Central memory CD8-positive, alpha-beta T cell (primary cell): ENCODE results near the gene TWNK.
A peak's percentile ranks its signal among the peaks of the same experiment; 100 is the strongest.

ENCODE experiments used
- ATAC-seq: fragments of 150-1000 bp; cut with Tn5 transposase; replicated peaks from 2 replicates; pipeline ENCODE4 v1.10.0; 2022; ENCODE audit warnings: mild to moderate bottlenecking, moderate FRiP score, moderate number of reproducible peaks; ENCODE audit not compliant: poor library complexity, severe bottlenecking; ENCODE audit errors: extremely low read depth
- DNase-seq, 2 donors: peaks; one replicate each; pipeline ENCODE4 v3.0.0; 2021; ENCODE audit warnings: low spot score in 2 of 2
- H3K27ac Mint-ChIP-seq: one replicate; pipeline ENCODE4 v1.8.0; 2022; ENCODE audit warnings: low read depth, mild to moderate bottlenecking, moderate library complexity, mixed read lengths
- H3K27me3 Mint-ChIP-seq: one replicate; pipeline ENCODE4 v1.8.0; 2022; ENCODE audit warnings: mixed read lengths
- H3K36me3 Mint-ChIP-seq: one replicate; pipeline ENCODE4 v1.8.0; 2022; ENCODE audit warnings: mild to moderate bottlenecking, moderate library complexity, mixed read lengths; ENCODE audit not compliant: insufficient read depth
- H3K4me1 Mint-ChIP-seq: one replicate; pipeline ENCODE4 v1.8.0; 2022; ENCODE audit warnings: mixed read lengths
- H3K4me3 Mint-ChIP-seq: one replicate; pipeline ENCODE4 v1.8.0; 2022; ENCODE audit warnings: mild to moderate bottlenecking, moderate library complexity, mixed read lengths
- H3K9me3 Mint-ChIP-seq: one replicate; pipeline ENCODE4 v1.8.0; 2022; ENCODE audit warnings: mixed read lengths

The TWNK gene

DNA sequence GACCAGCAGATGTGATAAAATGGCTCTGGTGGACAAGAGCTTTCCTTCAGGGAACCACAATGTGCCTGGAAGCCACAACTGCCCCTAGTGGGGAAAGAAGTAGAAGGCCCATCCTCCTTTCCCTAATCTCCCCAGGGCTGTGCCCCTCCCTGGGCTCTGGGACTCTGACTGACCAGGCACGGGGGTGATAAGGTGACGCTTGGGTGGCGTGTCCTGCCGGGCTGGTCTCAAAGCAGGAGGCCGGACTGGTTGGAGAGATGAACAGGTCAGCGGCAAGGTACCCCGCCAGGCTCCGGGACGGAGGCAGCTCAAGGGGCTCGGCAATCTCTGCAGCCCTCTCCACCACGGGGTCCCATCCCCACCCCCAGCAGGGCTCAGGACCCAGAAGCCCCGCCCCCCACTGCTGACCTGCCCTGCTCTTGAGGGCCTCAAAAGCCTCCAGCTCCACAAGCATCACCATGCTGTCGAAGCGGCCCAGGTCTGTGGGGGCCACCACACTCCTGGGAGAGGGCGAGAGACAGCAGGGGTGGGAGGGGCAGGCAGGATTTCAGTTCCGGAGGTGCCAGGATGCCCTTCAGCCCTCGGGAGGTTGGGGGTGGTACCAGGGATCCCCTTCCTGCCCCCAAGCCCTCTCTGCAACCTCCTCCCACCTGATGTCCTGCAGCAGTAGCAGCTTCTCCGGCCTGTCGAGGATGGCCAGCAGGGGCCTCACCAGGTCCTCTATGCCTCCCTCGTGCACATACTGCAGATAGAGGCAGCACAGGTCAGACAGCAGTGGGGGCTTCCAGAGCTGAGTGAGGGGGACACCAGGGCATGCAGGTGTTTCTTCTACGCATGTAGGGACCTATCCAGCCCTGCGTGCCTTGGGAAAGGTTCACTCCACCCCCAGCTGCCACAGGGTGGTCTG, 24.4 kb downstream of the TWNK start:
- ATAC-seq: no peak
- H3K27ac Mint-ChIP-seq: no peak overlapping the region
- H3K36me3 Mint-ChIP-seq: peaks cover 3% of the 10 kb centered on the region
- H3K9me3 Mint-ChIP-seq: no peaks in the 10 kb centered on the region
- H3K4me3 Mint-ChIP-seq: no peak overlapping the region
- peaks cover 20% of the 10 kb centered on the region for H3K27me3 Mint-ChIP-seq
- no peak for DNase-seq
- peaks cover 21% of the 10 kb centered on the region for H3K4me1 Mint-ChIP-seq

DNA sequence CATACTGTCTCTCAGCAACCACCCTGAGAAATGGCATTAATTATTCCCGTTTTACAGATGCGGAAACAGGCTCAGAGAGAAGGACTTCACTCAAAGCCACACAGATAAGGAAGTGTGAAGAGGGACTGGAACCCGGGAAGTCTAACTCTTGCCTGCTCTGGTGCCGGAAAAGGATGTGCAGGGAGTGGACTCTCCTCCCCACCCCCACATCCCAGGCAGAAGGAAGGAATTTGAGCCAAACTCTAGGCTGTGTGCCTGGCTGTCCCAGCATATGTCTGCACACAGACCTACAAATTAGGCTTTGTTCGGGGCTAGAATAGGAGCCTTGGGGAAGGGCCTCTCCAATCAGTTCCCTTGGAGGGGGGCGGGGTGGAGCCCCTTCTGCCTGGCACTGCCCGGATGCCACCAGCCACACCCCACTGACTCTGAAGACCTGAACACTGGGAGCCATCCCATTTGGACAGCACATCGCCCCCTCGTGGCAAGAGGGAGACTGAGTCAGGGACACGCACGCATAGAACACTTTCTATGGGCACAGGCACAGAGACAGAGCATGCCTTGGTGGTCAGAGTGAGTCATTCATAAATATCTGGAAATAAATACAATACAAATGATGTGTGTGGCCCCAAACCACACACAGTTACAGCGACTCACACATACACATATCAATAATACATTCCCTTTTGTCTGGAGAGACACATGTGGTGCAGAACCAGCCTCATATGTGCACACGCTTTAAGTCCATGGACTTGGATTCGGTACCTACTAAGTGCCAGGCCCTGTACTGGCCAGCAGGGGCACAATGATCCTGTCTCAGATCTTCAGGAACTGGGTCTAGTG, 25.4 kb downstream of the TWNK start:
- ATAC-seq (peak; percentile 92), DNase-seq (peak; percentile 51 to 60)
- no peaks in the 10 kb centered on the region for H3K9me3 Mint-ChIP-seq
- peaks cover 3% of the 10 kb centered on the region for H3K36me3 Mint-ChIP-seq
- H3K27ac Mint-ChIP-seq: peak overlapping the region; percentile 16
- no peak overlapping the region for H3K4me3 Mint-ChIP-seq
- H3K27me3 Mint-ChIP-seq: peaks cover 30% of the 10 kb centered on the region
- peaks cover 21% of the 10 kb centered on the region for H3K4me1 Mint-ChIP-seq

DNA sequence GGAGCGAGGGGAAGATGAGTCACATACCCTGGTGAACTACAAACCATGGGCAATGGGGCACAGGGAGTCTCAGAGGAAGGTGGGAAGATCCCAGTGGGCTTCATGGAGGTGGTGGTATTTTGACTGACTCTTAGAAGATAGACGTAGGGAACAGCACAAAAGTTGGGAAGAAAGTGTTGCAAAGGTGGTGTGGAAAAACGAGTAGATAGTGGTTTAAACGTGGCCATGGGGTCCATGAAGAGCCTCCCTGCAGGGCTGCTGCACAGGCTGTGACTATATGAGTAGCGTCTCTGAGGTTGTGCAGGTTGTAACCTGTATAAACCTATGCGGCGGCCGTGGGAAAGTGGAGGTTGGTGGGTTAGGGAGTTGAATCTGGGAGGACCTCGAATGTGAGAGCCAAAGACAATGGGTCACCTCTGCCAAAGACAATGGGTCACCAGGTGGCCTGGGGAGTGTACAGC, 26.1 kb downstream of the TWNK start:
- peaks cover 3% of the 10 kb centered on the region for H3K36me3 Mint-ChIP-seq
- H3K27me3 Mint-ChIP-seq: peaks cover 37% of the 10 kb centered on the region
- peaks cover 21% of the 10 kb centered on the region for H3K4me1 Mint-ChIP-seq
- no peak overlapping the region for H3K4me3 Mint-ChIP-seq
- no peak for ATAC-seq
- H3K9me3 Mint-ChIP-seq: no peaks in the 10 kb centered on the region
- DNase-seq: no peak
- peak overlapping the region; percentile 16 for H3K27ac Mint-ChIP-seq

DNA sequence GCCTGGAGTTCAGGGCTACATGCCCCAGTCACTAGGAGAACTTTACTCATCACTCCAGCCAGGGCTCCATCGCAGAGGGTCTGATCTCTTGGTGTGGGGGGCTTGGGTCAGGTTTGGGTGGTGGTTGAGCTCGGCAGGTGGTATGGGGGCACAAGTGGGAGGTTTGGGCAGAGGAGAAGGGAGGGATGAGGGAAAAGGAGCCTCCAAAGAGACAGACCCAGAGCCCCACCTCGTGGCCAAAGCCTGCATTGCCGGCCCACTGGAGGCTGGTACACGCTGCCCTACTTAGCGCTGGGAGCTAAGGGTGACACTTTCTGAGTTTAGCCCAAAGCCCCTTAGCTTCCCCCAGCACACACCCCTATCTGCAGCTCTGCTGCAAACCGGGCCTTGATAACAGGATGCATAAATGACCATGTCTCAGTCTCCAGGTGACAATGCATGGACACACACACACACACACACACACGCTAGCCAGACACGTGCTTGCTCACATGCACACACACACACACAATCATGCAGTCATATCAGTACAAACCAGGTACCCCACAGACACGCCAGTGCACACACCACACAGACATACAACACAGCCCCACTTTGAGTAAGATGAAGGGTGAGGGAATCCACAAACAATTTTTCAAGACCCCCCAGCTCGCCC, 27.0 kb downstream of the TWNK start:
- H3K36me3 Mint-ChIP-seq: peaks cover 3% of the 10 kb centered on the region
- no peak for ATAC-seq

DNA sequence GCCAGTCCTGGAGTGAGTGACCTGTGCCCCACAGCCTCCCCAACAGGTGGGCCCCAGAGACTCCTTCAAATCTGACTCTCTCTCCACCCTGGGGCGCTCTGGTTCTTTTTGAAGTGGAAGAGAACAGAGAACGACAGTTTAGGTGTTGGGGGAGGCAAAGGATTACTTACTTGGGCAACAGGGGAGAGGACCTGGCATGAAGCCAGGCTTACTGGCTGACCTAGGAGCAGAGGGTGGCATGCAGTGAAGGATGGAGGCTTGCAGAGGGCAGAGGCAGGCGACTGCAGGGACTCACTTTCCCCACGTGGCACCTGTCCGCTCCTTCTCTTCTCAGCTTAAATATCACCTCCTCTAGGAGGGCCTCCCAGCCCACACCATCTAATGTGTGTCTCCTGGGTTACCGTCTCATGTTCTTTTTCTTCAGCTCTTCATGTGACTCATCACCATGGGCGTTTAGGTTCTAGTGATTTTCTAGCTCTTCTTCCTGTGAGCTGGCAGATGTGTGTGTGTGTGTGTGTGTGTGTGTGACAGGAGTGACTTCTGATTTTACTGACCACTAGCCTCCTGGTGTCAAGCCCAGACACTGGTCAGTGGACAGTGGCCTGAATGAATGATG, 27.7 kb downstream of the TWNK start:
- no peak for ATAC-seq
- H3K4me3 Mint-ChIP-seq: no peak overlapping the region
- H3K9me3 Mint-ChIP-seq: no peaks in the 10 kb centered on the region
- DNase-seq: no peak
- peaks cover 21% of the 10 kb centered on the region for H3K4me1 Mint-ChIP-seq
- no peak overlapping the region for H3K27ac Mint-ChIP-seq
- peaks cover 52% of the 10 kb centered on the region for H3K27me3 Mint-ChIP-seq
- H3K36me3 Mint-ChIP-seq: peaks cover 3% of the 10 kb centered on the region

More for the DNA sequence above, 27.0 kb downstream of the TWNK start:
- Mint-ChIP-seq H3K27me3 (peaks cover 46% of the 10 kb centered on the region), H3K9me3 (no peaks in the 10 kb centered on the region), H3K4me3 (no peak overlapping the region), H3K27ac (no peak overlapping the region), H3K4me1 (peaks cover 21% of the 10 kb centered on the region)
- DNase-seq: peak; percentile 47 to 74

DNA sequence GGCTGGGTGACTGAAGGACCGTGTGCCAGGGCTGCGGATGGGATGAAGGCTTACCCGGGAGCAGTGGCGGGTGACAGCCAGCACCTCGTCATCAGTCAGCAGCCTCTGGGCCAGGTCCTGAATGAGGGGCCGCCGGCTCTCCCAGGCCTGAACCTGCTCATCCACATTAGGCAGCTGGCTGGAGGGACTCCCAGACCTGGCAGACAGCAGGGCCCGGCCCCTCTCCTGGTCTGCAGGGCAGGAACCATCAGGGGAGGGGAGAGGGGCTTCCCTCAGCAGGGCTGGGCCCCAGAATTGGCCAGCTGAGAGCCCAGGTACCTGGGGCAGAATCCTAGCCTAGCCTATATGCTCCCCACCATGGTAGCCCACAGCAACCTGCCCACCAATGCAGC, 28.2 kb downstream of the TWNK start:
- Mint-ChIP-seq H3K9me3 (no peaks in the 10 kb centered on the region), H3K27ac (no peak overlapping the region), H3K4me3 (no peak overlapping the region), H3K27me3 (peaks cover 56% of the 10 kb centered on the region), H3K4me1 (peaks cover 21% of the 10 kb centered on the region), H3K36me3 (peaks cover 3% of the 10 kb centered on the region)
- DNase-seq (no peak), ATAC-seq (no peak)

DNA sequence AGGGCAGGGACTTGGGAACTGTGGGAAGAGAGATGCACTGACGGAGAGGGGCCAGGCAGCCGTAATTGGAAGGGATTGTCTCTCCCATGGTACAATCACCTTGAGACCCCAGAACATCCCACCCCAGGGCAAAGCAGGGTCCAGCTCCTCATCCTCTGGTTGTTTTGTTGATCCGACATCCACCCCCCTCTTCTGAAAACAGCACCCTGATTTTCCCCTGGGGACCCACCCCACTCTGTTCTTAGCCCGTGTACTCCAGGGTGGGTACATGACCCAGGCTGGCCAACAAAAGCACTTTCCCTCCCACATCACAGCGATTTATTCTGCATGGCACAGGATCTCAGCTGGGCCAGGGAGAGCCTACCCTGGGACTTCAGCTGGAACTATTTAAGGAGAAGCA, 29.5 kb downstream of the TWNK start:
- Mint-ChIP-seq H3K27ac (no peak overlapping the region), H3K9me3 (no peaks in the 10 kb centered on the region), H3K27me3 (peaks cover 68% of the 10 kb centered on the region), H3K36me3 (peaks cover 3% of the 10 kb centered on the region), H3K4me3 (no peak overlapping the region), H3K4me1 (peaks cover 21% of the 10 kb centered on the region)
- ATAC-seq (no peak), DNase-seq (no peak)

DNA sequence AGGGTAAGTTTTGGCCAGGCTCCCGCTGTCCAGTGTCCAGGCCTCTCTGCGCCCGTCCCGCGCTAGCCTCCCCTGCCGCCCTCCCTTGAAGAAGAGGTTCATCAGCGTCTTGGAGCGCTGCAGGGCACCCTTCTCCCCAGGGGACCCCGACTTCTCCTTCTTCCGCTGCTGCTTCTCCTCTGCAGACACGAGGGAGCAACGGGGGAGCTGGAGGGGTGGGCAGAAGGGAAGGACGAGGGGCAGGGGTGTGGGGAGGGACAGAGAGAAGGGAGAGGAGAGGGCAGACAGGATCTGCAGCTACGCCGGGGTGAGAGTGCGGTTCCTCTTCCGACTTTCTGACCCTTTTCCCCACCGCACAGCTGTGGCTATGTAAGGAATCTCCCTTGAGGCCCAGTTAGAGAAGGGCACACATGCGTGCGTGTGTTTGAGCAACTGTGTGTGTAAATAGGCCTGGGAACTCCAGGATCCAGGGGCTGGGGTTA, 30.8 kb downstream of the TWNK start:
- peaks cover 73% of the 10 kb centered on the region for H3K27me3 Mint-ChIP-seq
- no peak overlapping the region for H3K27ac Mint-ChIP-seq
- peaks cover 3% of the 10 kb centered on the region for H3K36me3 Mint-ChIP-seq
- no peaks in the 10 kb centered on the region for H3K9me3 Mint-ChIP-seq
- ATAC-seq: no peak
- no peak overlapping the region for H3K4me3 Mint-ChIP-seq
- no peak for DNase-seq
- H3K4me1 Mint-ChIP-seq: peaks cover 14% of the 10 kb centered on the region

DNA sequence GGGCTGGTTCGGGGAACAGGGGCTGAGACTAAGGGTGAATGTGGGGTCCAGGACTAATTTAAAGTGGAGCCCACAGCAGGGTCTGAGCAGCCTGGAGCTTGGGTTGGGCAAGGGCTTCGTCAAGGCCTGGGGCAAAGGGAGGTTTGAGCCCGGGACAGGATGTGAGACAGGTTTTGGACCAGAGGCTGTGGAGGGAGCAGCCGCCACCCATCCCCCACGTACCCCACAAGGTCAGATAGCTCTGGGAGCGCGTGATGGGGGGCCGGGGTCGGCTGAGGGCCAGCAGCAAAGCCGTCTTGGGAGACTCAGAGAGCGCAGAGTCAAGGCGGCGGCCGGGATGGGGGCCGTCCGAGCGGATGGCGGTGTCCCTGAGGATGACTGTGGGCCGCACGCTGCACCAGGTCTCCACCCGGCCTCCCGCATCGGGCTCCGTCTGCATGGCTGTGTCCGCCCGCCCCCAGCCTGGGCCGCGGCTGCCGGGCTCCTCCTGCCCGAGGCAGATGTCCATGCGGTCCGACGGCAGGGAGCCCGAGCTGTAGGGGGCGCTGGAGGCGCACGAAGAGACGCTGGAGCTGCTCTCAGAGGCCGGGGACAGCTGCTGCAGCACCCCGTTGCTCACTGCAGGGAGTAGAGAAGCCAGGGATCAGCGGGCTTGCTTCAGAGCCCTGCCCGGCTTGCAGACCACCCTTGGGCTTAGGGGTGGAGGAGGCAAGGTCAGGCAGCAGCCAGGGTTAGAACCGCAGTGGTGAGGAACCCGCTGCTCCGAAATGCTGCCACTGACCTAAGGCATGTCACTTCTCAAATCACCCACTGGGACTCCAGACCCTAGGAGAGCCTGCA, 31.5 kb downstream of the TWNK start:
- no peaks in the 10 kb centered on the region for H3K9me3 Mint-ChIP-seq
- no peak overlapping the region for H3K27ac Mint-ChIP-seq
- H3K36me3 Mint-ChIP-seq: peaks cover 3% of the 10 kb centered on the region
- peaks cover 9% of the 10 kb centered on the region for H3K4me1 Mint-ChIP-seq
- H3K4me3 Mint-ChIP-seq: no peak overlapping the region
- H3K27me3 Mint-ChIP-seq: peaks cover 73% of the 10 kb centered on the region
- ATAC-seq (peak; percentile 73), DNase-seq (peak; percentile 49 to 54)

DNA sequence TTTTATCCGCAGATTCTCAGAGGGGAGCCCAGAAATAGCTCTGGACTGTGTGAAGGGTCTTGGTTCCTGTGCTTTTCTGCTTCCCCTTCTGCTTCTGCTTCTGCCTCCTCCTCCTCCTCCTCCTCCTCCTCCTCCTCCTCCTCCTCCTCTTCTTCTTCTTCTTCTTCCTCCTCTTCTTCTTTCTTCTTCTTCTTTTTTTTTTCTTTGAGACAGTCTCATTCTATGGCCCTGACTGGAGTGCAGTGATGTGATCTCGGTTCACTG, 32.0 kb downstream of the TWNK start:
- peaks cover 2% of the 10 kb centered on the region for H3K36me3 Mint-ChIP-seq
- no peak overlapping the region for H3K27ac Mint-ChIP-seq
- ATAC-seq: no peak
- no peaks in the 10 kb centered on the region for H3K9me3 Mint-ChIP-seq
- peaks cover 4% of the 10 kb centered on the region for H3K4me1 Mint-ChIP-seq
- H3K4me3 Mint-ChIP-seq: no peak overlapping the region
- no peak for DNase-seq
- H3K27me3 Mint-ChIP-seq: peaks cover 73% of the 10 kb centered on the region

DNA sequence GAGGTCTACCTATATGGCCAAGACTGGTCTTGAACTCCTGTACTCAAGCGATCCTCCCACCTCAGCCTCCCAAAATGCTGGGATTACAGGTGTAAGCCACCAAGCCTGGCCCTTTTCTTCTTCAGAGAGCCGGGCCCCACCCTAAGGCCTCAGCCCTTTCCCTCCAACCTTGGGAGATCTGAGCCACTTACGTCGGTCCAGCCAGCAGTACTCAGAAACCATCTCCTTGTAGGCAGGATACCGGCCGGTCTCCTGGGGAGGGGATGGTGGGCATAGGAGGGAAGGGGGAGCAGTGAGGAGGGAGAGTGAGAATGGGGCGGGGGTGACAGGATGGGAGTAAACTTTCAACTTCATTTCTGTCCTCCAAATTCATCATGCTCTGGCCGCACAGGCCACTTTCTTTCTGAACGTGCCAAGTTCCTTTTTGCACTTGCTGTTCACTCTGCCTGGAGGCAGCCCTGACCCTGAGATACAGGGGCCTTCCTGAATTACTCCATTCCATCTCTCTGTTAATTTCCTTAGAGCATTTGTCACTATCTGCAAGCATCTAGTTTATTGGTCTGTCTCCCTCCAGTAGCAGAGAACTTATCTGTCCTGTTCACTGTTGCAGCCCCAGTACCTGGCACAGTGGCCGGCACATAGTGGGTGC, 33.2 kb downstream of the TWNK start:
- ATAC-seq (no peak), DNase-seq (no peak)
- H3K27me3 Mint-ChIP-seq: peaks cover 65% of the 10 kb centered on the region
- no peaks in the 10 kb centered on the region for H3K4me1 Mint-ChIP-seq
- H3K4me3 Mint-ChIP-seq: no peak overlapping the region
- H3K27ac Mint-ChIP-seq: no peak overlapping the region
- H3K36me3 Mint-ChIP-seq: no peaks in the 10 kb centered on the region
- H3K9me3 Mint-ChIP-seq: no peaks in the 10 kb centered on the region
